HG02610 (cell line): ENCODE results near the gene TIAL1.
A peak's percentile ranks its signal among the peaks of the same experiment; 100 is the strongest.
"Not testable (repeated sequence)": the region's sequence is repeated elsewhere in the genome, so short reads cannot be mapped to it uniquely, and the experiment has no call there.

ENCODE experiments used
- ATAC-seq: cut with Tn5 transposase; IDR thresholded peaks from one replicate; pipeline ENCODE4 v1.9.1; 2021; ENCODE audit warnings: mild to moderate bottlenecking, moderate library complexity; ENCODE audit not compliant: unreplicated experiment

TIAL1 gene

GRCh38 chr10:119616882-119617570, 20.3 kb upstream of the TIAL1 start:
- ATAC-seq, result no peak

DNA sequence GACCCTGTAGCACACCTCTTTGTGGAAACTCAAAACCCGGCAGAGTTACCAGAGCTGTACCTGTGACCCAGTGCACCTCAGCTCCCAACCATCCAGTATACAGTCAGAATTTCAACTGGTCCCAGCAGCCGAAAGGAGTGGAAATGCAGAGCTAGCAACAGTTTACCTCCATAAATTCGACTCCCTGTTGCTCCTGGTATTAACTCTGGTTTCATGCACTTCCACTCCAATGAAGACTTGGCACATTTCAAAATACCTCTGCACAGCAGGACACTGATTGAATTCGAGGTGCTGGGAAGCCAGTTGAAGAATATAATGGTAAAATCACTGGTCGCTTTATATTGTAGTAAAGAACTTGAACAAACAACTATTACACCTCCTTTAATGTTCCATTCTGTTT, 17.9 kb upstream of the TIAL1 start:
- ATAC-seq, result no peak

- no peak for ATAC-seq
Observed at GRCh38 chr10:119613741-119614140, 17.0 kb upstream of the TIAL1 start.

- ATAC-seq, result no peak
Observed at GRCh38 chr10:119611433-119611832, 14.7 kb upstream of the TIAL1 start.

- no peak for ATAC-seq
Observed at GRCh38 chr10:119609516-119609915, 12.8 kb upstream of the TIAL1 start.

GRCh38 chr10:119608316-119609155, 11.8 kb upstream of the TIAL1 start:
- no peak for ATAC-seq

DNA sequence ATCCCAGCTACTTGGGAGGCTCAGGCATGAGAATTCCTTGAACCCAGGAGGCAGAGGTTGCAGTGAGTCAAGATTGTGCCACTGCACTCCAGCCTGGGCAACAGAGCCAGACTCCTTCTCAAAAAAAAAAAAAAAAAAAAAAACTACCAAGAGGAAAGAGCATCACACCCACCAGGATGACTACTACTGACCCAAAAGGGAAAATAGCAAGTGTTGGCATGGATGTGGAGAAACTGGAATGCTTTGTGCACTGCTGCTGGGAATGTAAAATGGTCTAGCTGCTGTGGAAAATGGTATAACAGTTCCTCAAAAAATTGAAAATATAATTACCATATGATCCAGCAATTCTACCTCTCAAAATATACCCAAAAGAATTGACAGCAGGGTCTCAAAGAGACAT, 7.7 kb upstream of the TIAL1 start:
- no peak for ATAC-seq

- ATAC-seq, result no peak
Observed at GRCh38 chr10:119602241-119603095, 5.7 kb upstream of the TIAL1 start.

DNA sequence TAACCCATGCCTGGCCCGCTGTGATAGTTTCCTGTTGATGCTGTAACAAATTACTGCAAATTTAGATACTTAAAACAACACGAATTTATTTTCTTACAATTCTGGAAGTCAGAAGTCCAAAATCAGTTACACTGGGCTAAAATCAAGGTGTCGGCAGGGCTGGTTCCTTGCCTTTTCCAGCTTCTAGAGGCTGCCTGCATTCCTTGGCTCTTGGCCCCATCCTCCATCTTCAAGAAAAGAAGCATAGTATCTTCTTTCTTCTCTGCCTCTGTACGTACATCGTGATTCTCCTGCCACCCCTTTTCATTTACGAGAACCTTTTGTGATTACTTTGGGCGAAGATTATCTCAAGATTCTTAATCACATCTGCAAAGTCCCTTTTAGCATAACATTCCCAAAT, 1.6 kb upstream of the TIAL1 start:
- no peak for ATAC-seq

GRCh38 chr10:119597405-119598186, 832 bp upstream of the TIAL1 start:
- ATAC-seq, result peak; percentile 26

DNA sequence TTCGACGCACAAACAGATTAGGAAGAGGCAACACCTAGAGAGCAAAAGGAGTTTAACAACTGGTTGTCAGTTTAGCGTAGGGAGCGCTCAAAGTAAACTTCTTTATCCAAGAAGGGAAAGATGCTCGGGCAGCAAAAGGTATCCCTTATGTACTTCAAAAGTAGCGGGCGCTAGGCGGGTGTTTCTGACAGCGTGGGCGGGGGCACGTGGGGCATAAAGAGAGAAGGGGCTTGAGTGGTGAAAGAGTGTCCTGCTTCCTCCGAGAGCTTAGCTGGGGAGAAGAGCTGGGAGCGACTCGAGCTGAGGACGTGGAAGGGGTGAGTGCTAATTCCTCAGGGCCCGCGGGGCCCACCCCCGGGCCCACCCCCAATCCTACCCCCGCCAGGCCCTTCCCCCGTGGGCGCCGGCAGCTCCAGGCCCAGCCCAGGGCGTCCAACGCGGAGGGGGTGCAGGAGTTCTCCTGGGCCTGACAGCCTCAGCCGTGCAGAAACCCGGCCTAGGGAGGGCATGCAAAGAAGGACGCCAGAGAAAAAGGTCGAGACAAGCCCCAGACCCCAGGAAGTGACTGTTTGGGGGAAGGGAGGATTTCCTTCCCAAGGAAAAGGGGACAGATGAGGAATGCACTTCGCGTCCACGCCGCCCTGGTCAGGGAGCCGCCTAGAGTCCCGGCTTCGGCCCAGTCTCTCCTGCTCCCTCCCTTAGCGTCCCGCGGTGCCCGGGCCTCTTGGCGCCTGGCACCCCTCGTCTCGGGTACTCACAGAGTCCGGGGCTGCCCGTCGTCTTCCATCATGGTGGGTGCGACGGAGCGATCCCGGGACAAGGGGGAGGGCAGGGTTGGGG, 868 bp downstream of the TIAL1 start:
- peak; percentile 4 for ATAC-seq

GRCh38 chr10:119595134-119595675, 1.6 kb downstream of the TIAL1 start:
- ATAC-seq, result no peak

DNA sequence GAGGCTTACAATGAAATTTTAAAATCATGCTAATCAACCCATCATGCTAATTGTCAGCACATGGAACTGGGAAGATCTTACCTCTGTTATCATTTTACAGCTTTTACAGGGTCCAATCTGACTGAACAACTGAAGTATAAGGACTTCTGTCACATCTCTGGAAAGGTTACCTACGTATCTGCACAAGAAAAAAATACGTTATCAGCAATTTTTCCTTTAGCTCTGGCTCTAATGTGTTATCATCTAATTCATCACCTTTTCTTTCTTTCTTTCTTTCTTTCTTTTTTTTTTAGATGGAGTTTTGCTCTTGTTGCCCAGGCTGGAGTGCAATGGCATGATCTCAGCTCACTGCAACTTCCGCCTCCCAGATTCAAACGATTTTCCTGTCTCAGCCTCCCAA, 8.7 kb downstream of the TIAL1 start:
- no peak for ATAC-seq

- ATAC-seq, result no peak
Observed at GRCh38 chr10:119578355-119578754, 18.4 kb downstream of the TIAL1 start.

DNA sequence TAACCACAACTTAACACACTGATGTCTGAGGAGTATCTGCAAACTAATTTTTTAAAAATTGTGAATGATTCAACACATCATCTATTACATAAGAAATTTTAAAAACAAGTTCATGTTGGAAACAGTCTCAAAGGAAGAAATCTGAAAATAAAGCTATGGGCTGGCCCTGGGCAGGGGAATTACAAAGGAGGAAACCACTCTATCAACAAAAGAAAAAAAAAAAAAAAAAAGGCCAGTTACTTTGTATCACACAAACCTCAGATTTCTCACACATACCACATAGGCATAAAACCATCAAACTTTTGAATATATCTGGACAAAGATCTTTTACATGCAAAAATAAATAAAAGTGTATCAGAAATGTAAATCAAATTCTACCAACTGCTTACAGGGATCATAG, 20.8 kb downstream of the TIAL1 start:
- ATAC-seq, result no peak

DNA sequence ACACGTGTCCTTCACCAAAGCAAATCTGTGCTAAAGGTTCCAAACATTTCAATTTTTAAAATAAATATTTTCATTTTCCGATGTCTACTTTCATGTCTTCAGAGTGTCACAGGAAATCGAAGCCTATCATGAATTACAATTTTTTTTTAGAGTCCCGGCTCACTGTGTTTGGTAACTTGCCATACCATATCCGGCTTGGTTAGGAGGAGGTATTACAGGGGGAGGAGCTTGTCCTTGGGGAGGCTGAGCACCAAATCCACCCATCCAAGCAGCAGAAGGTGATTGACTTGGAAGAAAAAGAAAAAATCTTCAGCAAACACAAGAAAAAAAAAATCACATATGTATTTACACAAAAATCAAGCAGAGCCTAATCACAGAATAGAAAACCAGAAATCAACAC, 21.3 kb downstream of the TIAL1 start:
- no peak for ATAC-seq

- ATAC-seq, result no peak
Observed at GRCh38 chr10:119567978-119568377, 28.8 kb downstream of the TIAL1 start.

GRCh38 chr10:119562097-119562496, 34.7 kb downstream of the TIAL1 start:
- ATAC-seq, result no peak

- not testable (repeated sequence) for ATAC-seq
Observed at GRCh38 chr10:119559511-119559910, 37.3 kb downstream of the TIAL1 start.
